MCF 10A (cell line): Measurements from ENCODE around the gene GPX4. TPM values are rescaled to one million over a fixed set of nuclear protein-coding genes. Genes with fewer than 3 reads are reported as not detected.

Experiments
- BruUV-seq: library from RNA; stranded (reverse); fragments of 400-500 nt; replicated peaks from 2 replicates; lab custom pipeline; 2021; lab: Mats Ljungman, UMichigan
- CTCF ChIA-PET: fragments of 300-600 bp; sonication (Branson Sonifier 250); formaldehyde crosslinking; extraction: SDS; loops from one replicate; lab custom pipeline; 2021; ENCODE audit warnings: antibody characterized with exemption, inconsistent platforms; lab: Yijun Ruan, JAX
- POLR2A ChIA-PET: fragments of 300-600, 350-650 bp; sonication (Branson Sonifier 250); formaldehyde crosslinking; extraction: SDS; loops from one replicate; lab custom pipeline; 2020; ENCODE audit warnings: antibody characterized with exemption, inconsistent platforms; lab: Yijun Ruan, JAX
- DNase-seq: peaks from one replicate; pipeline ENCODE4 v3.0.0-alpha.2; 2018; ENCODE audit not compliant: unreplicated experiment
- H3K27ac Mint-ChIP-seq: one replicate; pipeline ENCODE4 v1.8.0; 2022; ENCODE audit warnings: mild to moderate bottlenecking, low read depth, mixed read lengths; ENCODE audit not compliant: unreplicated experiment
- H3K27me3 Mint-ChIP-seq: one replicate; pipeline ENCODE4 v1.8.0; 2022; ENCODE audit warnings: mixed read lengths; ENCODE audit not compliant: insufficient read depth, unreplicated experiment
- H3K36me3 Mint-ChIP-seq: one replicate; pipeline ENCODE4 v1.8.0; 2022; ENCODE audit warnings: mild to moderate bottlenecking, moderate library complexity, mixed read lengths; ENCODE audit not compliant: insufficient read depth, unreplicated experiment
- H3K4me1 Mint-ChIP-seq: one replicate; pipeline ENCODE4 v1.8.0; 2022; ENCODE audit warnings: mixed read lengths; ENCODE audit not compliant: insufficient read depth, unreplicated experiment
- H3K4me3 Mint-ChIP-seq: one replicate; pipeline ENCODE4 v1.8.0; 2022; ENCODE audit warnings: mild to moderate bottlenecking, moderate library complexity, mixed read lengths; ENCODE audit not compliant: unreplicated experiment
- H3K9me3 Mint-ChIP-seq: one replicate; pipeline ENCODE4 v1.8.0; 2022; ENCODE audit warnings: mixed read lengths; ENCODE audit not compliant: unreplicated experiment
- CTCF ChIP-seq: fragments of 200-600 bp; IDR thresholded peaks from one replicate; pipeline ENCODE4 v1.8.0; 2022; ENCODE audit warnings: antibody characterized with exemption, mild to moderate bottlenecking; ENCODE audit not compliant: unreplicated experiment
- intact Hi-C: fragments of 100-400 bp; cut with micrococcal nuclease; formaldehyde crosslinking; loops from 2 replicates; pipeline ENCODE4 v1.14.1; 2022
- total RNA-seq: library from RNA; stranded (reverse); gene quantifications from 2 replicates; pipeline ENCODE4 v1.2.3, GENCODE V29; 2022

Gene GPX4
- total RNA-seq, 1 experiment from 2014 or later: 191 TPM

- H3K36me3 Mint-ChIP-seq: peaks cover 52% of the 10 kb centered on the region
These were observed 30.6 kb downstream of the GPX4 start for GRCh38 chr19:1134431-1134830.

GRCh38 chr19:1135454-1135853 is 31.7 kb downstream of the GPX4 start:
- intact Hi-C loops: no loop called here
- Mint-ChIP-seq H3K36me3 (peaks cover 50% of the 10 kb centered on the region), H3K27ac (no peak overlapping the region), H3K4me1 (no peaks in the 10 kb centered on the region), H3K4me3 (no peak overlapping the region), H3K27me3 (no peaks in the 10 kb centered on the region), H3K9me3 (peaks cover 4% of the 10 kb centered on the region)
- no TSS peak for BruUV-seq
- no peak for DNase-seq
- no peak for TF ChIP-seq CTCF
- CTCF ChIA-PET: interaction anchor here (0.6 kb wide), 1 partner anchor 36 kb away, joined by 3 read pairs; no protein-coding TSS in a partner anchor
- POLR2A ChIA-PET: no interaction called here

More at GRCh38 chr19:1134431-1134830, 30.6 kb downstream of the GPX4 start:
- Mint-ChIP-seq H3K27ac (no peak overlapping the region), H3K4me3 (no peak overlapping the region), H3K27me3 (no peaks in the 10 kb centered on the region), H3K9me3 (peaks cover under 1% of the 10 kb centered on the region), H3K4me1 (no peaks in the 10 kb centered on the region)
- BruUV-seq: no TSS peak
- ChIA-PET POLR2A (interaction anchor here (0.7 to 1.5 kb wide), 4 partner anchors 9 to 34 kb away, joined by 3 to 7 read pairs (median 6); no protein-coding TSS in a partner anchor), CTCF (interaction anchor here (0.6 to 0.9 kb wide), 3 partner anchors 21 to 1607 kb away, joined by 3 to 4 read pairs (median 4); no protein-coding TSS in a partner anchor)
- peak; percentile 35 for DNase-seq
- intact Hi-C loops: no loop called here
- TF ChIP-seq CTCF: no peak

GRCh38 chr19:1136201-1136600 is 32.4 kb downstream of the GPX4 start:
- POLR2A ChIA-PET: no interaction called here
- no peak overlapping the region for H3K4me3 Mint-ChIP-seq
- H3K9me3 Mint-ChIP-seq: peaks cover 4% of the 10 kb centered on the region
- BruUV-seq: no TSS peak
- H3K36me3 Mint-ChIP-seq: peaks cover 53% of the 10 kb centered on the region
- intact Hi-C loops: no loop called here
- no peak for DNase-seq
- H3K27me3 Mint-ChIP-seq: no peaks in the 10 kb centered on the region
- H3K4me1 Mint-ChIP-seq: no peaks in the 10 kb centered on the region
- H3K27ac Mint-ChIP-seq: peak overlapping the region; percentile 51
- CTCF ChIA-PET: no interaction called here
- TF ChIP-seq CTCF: no peak

GRCh38 chr19:1136621-1137317 is 33.0 kb downstream of the GPX4 start:
- no peak overlapping the region for H3K4me3 Mint-ChIP-seq
- peak overlapping the region; percentile 51 for H3K27ac Mint-ChIP-seq

More at GRCh38 chr19:1136621-1137317, 33.0 kb downstream of the GPX4 start:
- peaks cover 4% of the 10 kb centered on the region for H3K9me3 Mint-ChIP-seq
- intact Hi-C loops: no loop called here
- DNase-seq: no peak
- no peaks in the 10 kb centered on the region for H3K27me3 Mint-ChIP-seq
- H3K36me3 Mint-ChIP-seq: peaks cover 59% of the 10 kb centered on the region
- ChIA-PET CTCF (no interaction called here), POLR2A (no interaction called here)
- no TSS peak for BruUV-seq
- TF ChIP-seq CTCF: no peak
- H3K4me1 Mint-ChIP-seq: peaks cover under 1% of the 10 kb centered on the region
